Fibroblast of villous mesenchyme (primary cell): ENCODE measurements around the gene TRPC1. TPM values are rescaled to one million over a fixed set of nuclear protein-coding genes. Genes with fewer than 3 reads are reported as not detected.

Experiments used
- DNase-seq: peaks from one replicate; pipeline ENCODE4 v3.0.0-alpha.2; 2010; ENCODE audit warnings: low read depth
- H3K4me3 ChIP-seq: 2 replicates; pipeline ENCODE4 v1.5.1; 2011; ENCODE audit warnings: low read depth, mild to moderate bottlenecking, low read length
- total RNA-seq: library from RNA; depleted of rRNA; stranded (reverse); fragments of >200 nt; gene quantifications from 2 replicates; pipeline ENCODE4 v1.2.3, GENCODE V29; 2012
- TF ChIP-seq, protein P1 (sequence below): IDR thresholded peaks from 2 replicates; pipeline ENCODE4 v1.5.1; 2012; ENCODE audit warnings: low read depth, mild to moderate bottlenecking, low read length; ENCODE audit not compliant: insufficient read depth

The TRPC1 gene
- total RNA-seq, 1 donor, result 33.2 TPM

GRCh38 chr3:142801746-142802145 lies 77.9 kb downstream of the TRPC1 start:
- no peak overlapping the region for H3K4me3 ChIP-seq
- TF ChIP-seq, protein P1, sequence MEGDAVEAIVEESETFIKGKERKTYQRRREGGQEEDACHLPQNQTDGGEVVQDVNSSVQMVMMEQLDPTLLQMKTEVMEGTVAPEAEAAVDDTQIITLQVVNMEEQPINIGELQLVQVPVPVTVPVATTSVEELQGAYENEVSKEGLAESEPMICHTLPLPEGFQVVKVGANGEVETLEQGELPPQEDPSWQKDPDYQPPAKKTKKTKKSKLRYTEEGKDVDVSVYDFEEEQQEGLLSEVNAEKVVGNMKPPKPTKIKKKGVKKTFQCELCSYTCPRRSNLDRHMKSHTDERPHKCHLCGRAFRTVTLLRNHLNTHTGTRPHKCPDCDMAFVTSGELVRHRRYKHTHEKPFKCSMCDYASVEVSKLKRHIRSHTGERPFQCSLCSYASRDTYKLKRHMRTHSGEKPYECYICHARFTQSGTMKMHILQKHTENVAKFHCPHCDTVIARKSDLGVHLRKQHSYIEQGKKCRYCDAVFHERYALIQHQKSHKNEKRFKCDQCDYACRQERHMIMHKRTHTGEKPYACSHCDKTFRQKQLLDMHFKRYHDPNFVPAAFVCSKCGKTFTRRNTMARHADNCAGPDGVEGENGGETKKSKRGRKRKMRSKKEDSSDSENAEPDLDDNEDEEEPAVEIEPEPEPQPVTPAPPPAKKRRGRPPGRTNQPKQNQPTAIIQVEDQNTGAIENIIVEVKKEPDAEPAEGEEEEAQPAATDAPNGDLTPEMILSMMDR, result no peak
- DNase-seq, result no peak

- TF ChIP-seq, protein P1, result no peak
- peak; percentile 12 for DNase-seq
- H3K4me3 ChIP-seq, result no peak overlapping the region
These were observed 79.1 kb downstream of the TRPC1 start for GRCh38 chr3:142802891-142803290.

- TF ChIP-seq, protein P1, result no peak
- H3K4me3 ChIP-seq, result no peak overlapping the region
- DNase-seq, result peak; percentile 48
These were observed 84.5 kb downstream of the TRPC1 start for GRCh38 chr3:142808103-142808917.

DNA sequence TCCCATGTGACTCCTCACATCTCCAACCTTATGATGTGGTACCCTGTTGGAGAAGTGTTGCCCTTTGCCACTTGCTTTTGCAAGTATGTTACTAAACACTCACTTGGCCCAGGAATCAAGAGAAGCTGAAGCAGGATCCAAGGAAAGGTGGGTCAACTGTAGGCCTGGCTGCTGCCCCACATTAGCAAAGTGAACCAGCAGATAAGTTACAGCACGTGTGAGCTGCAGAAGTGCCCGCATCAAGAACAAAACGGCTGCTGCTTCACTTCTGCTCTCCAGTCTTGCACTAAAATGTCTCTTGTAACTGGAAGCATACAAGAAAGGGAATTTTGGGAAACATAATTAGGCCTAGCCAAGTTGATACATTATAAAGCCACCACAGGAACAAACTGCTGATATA lies 85.4 kb downstream of the TRPC1 start:
- TF ChIP-seq, protein P1, result no peak
- no peak for DNase-seq
- H3K4me3 ChIP-seq, result no peak overlapping the region

DNA sequence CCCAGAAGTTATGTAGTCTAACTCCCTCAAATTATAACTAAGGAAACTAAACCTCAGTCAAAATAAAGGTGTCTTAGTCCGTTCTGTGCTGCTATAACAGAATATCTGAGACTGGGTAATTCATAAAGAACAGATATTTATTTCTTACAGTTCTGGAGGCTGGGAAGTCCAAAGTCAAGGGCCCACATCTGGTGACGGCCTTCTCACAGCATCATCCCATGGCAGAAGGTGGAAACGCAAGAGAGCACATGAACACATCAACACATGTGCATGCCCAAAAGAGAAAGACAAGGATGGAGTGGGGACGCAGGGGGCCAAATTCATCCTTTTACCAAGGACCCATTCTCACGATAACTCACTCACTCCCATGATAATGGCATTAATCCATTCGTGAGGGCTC lies 92.0 kb downstream of the TRPC1 start:
- no peak overlapping the region for H3K4me3 ChIP-seq
- TF ChIP-seq, protein P1, result no peak
- DNase-seq, result no peak

DNA sequence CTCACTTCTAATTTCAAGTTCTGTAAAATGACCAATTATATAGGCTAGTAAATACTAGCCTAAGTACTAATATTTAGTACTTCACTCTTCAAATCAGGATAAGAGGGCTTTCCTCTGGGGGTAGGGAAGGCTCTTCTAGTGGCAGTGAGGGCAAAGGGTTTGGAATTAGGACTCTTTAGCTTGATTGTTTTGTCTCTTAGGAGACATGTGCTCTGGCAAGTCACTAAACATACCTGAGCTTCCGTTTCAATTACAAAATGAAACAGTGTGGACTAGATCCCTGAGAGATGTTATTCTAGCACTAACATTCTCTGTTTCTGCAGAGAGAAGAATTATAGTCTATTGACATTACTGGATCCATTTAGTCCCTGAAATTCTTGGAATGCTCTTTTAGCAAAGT lies 93.5 kb downstream of the TRPC1 start:
- TF ChIP-seq, protein P1, result no peak
- no peak overlapping the region for H3K4me3 ChIP-seq
- DNase-seq, result no peak

GRCh38 chr3:142817897-142818296 lies 94.1 kb downstream of the TRPC1 start:
- no peak for DNase-seq
- TF ChIP-seq, protein P1, result no peak
- H3K4me3 ChIP-seq, result no peak overlapping the region
